HL-60/S4 treated with phorbol 12-myristate 13-acetate at 8.2 ng/mL for 4 days and 3 days (cell line): ENCODE measurements around the gene TJP2.

Experiments used
- in situ Hi-C: fragments of 300-500 bp; cut with MboI; formaldehyde crosslinking; loops from 2 replicates; pipeline ENCODE4 v1.15.0; 2022; ENCODE audit warnings: low sequenced_read_pairs

TJP2 gene

GRCh38 chr9:69190086-69190862 lies 16.2 kb downstream of the TJP2 start:
- in situ Hi-C loops: loop anchor here (10.0 kb wide), 1 partner anchor 135 kb away; no protein-coding TSS in a partner anchor

- in situ Hi-C loops: loop anchor here (10.0 kb wide), 1 partner anchor 136 kb away; no protein-coding TSS in a partner anchor
These were observed 16.7 kb downstream of the TJP2 start for GRCh38 chr9:69190863-69191181.

DNA sequence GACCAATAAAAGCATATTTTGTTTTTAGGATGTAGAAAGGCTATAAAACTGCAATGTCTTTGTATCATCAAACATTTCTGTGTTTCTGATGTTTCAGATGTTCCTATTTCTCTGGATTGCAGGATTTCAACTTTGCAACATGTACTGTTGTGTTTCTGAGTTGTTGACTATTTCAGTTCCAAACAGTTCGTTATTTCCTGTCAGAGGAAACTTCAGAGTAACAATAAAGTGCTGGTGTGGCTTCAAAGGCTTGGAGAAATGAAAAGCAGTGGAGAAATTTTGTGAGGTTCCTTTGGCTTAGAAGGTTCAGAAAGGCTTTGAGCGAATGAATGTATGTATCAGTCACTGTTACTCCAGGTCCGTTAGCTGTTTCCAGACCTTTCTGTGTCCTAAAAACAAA lies 17.2 kb downstream of the TJP2 start:
- in situ Hi-C loops: loop anchor here (10.0 kb wide), 1 partner anchor 136 kb away; no protein-coding TSS in a partner anchor

DNA sequence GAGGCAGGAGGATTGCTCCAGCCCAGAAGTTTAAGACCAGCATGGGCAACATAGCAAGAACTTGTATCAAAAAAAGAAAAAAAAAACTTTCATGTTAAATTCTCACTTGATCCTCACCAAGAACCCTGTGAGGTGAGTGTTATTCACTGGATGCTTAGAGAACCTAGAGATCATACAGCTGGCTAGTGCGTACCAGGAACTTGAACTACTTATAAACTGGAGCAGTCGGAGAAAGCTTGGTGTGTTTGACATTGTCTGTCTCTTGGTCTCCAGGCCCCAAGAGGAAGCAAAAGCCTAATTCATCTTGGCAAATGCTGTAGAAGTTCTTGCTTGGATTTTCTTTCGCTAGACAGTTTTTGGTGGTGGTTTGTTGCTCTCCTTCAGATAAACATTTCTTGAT lies 18.1 kb downstream of the TJP2 start:
- in situ Hi-C loops: loop anchor here (10.0 kb wide), 1 partner anchor 137 kb away; no protein-coding TSS in a partner anchor

DNA sequence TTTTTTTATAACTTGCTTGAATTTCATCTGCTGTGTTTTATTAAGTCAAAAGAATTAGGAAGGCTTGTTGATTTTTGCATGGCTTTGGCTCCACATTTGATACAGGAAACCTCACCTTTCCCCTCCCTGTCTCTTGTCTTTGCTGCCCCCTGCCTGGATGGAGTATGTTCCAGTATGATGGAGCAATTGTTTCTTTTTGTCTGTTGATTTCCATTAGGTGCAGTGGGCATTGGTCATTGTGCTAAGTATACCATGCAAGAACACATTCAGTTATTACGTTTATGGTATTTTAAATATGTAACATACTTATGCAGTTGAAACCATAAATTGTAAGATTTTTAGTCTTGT lies 19.6 kb downstream of the TJP2 start:
- in situ Hi-C loops: loop anchor here (10.0 kb wide), 1 partner anchor 139 kb away; no protein-coding TSS in a partner anchor

DNA sequence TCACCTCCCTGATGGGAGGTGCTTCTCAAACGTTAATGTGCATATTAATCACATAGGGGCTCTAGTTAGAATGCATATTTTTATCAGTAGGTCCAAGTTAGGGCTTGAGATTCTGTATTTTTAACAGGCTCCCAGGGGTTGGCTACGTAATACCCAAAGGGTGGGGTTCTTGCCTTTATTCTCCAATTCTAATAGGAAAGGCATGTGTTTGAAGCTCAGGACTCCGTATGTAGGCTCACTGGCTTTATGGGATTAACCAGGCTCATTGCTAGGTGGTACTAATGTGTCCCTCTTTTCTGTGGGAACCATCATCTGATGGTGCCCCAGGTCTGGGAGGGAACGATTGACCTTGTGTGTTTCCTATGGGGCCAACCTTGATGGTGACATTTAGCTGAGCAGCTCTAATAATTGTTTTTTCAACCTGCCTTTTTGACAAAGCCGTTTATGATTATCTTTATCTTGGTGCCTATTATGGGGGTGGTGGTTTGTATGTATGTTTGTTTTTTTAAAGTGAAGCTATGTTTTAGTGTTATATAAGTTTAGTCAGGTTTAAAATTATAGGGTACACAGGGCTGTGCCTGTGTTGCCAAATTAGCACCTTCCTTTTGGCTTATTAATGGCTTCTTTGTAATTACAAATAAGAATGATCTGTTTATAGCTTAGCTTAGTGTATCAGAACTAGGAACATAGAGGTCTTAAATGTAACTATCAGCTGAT lies 20.8 kb downstream of the TJP2 start:
- in situ Hi-C loops: loop anchor here (10.0 kb wide), 1 partner anchor 140 kb away; no protein-coding TSS in a partner anchor

GRCh38 chr9:69195668-69196067 lies 21.6 kb downstream of the TJP2 start:
- in situ Hi-C loops: loop anchor here (10.0 kb wide), 1 partner anchor 141 kb away; no protein-coding TSS in a partner anchor

DNA sequence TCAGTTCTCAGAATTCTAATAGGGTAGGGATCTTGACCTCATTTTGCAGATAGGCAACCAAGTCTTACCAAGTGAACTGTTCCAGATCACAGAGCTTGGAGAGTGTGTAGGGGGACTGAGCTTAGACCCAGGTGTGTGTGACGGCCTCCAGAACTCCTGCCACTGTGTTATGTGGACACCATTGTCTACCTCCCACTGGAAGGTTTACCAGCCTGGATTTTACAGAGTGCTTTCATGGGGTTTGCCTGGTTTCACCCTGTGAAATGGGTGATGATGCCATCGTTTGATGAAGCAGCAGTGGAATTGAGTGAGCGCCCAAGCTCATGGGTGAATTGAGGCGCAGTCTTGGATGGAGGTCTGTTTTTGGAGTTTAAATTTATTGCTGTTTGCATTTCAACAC lies 23.6 kb downstream of the TJP2 start:
- in situ Hi-C loops: loop anchor here (10.0 kb wide), 1 partner anchor 143 kb away; no protein-coding TSS in a partner anchor

- in situ Hi-C loops: loop anchor here (10.0 kb wide), 1 partner anchor 144 kb away; no protein-coding TSS in a partner anchor
These were observed 24.6 kb downstream of the TJP2 start for GRCh38 chr9:69198521-69199220.

GRCh38 chr9:69199769-69200470 lies 25.8 kb downstream of the TJP2 start:
- in situ Hi-C loops: loop anchor here (10.0 kb wide), 1 partner anchor 145 kb away; no protein-coding TSS in a partner anchor

- in situ Hi-C loops: no loop called here
These were observed 28.5 kb downstream of the TJP2 start for GRCh38 chr9:69202556-69202955.

DNA sequence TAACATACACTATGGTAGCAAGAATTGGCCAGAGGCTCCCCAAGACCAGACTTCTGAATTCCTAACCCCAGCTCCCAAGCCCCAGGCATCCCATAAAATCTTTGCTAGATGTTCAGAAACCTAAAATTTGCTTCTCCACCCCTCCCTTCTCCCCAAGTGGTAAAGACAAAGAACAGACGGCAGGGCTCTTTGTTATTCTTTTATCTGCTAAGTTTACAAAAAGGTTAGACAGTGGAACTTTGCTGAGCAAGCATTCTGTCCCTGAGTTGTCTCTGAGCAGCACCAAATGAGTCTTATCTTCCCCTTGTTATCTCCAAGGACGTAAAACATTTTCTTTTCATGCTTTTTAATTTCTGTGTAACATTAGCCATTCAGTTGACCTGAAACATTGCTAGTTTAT lies 30.2 kb downstream of the TJP2 start:
- in situ Hi-C loops: no loop called here

GRCh38 chr9:69204849-69205248 lies 30.8 kb downstream of the TJP2 start:
- in situ Hi-C loops: no loop called here

- in situ Hi-C loops: no loop called here
These were observed 32.0 kb downstream of the TJP2 start for GRCh38 chr9:69206047-69206446.

DNA sequence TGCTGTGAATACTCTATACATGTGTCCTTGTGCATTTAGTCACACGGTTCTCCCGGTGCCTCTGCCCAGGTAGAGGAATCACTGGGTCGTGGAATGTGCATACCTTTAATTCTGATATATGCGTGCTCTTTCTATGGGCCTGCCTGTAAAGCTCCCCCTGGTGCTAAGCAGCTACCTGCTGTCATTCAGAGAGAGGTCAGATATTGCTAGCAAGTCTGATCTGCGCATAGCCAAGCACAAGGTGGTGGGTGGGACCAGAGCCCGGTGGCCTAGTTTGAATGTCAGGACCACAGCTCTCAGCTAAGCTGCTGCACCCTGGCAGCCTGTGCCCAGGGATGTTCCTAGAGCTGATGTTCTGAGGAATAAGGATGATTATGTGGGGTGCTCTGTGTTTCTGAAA lies 33.4 kb downstream of the TJP2 start:
- in situ Hi-C loops: no loop called here

DNA sequence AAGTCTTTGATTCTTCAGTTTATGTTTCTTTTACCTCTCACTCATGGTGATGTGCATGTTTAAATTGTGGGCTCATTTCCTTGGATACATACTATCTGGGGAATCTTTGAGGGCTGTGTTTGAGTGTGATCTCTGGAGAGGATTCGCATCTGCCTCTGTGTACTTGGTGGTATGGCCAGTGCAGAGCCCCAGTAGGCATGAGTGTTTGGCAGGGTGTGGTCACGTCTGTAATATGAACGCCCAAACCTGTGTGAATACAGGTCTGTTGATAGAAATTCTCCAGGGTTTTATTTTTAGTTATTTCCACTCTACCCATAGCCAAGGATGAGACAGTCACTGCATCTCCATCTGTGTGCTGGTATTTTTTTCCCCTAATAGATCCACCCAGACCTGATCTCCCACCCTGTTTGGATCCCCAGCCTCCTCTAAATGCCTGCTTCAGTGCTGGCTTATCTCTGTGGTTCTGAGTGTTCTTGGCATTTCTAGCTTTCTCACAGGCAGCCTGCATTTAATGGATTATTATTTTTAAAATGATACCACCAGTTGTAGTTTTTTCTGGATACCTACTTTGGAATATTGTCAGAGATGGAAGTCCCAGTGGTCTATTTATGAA lies 37.5 kb downstream of the TJP2 start:
- in situ Hi-C loops: no loop called here

- in situ Hi-C loops: no loop called here
These were observed 39.6 kb downstream of the TJP2 start for GRCh38 chr9:69213647-69214046.

DNA sequence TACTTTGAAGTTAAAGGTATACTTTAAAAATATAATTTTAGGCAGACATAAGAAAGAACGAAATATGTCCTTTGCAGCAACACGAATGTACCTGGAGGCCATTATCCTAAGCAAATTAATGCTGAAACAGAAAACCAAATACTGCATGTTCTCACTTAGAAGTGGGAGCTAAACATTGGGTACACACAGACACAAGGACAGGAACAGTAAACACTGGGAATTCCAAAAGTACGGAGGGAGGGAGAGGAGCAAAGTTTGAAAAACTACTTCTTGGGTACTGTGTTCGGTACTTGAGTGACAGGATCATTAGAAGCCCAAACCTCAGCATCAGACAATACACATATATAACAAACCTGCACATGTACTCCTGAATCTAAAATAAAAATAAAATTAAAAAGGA lies 40.9 kb downstream of the TJP2 start:
- in situ Hi-C loops: no loop called here

DNA sequence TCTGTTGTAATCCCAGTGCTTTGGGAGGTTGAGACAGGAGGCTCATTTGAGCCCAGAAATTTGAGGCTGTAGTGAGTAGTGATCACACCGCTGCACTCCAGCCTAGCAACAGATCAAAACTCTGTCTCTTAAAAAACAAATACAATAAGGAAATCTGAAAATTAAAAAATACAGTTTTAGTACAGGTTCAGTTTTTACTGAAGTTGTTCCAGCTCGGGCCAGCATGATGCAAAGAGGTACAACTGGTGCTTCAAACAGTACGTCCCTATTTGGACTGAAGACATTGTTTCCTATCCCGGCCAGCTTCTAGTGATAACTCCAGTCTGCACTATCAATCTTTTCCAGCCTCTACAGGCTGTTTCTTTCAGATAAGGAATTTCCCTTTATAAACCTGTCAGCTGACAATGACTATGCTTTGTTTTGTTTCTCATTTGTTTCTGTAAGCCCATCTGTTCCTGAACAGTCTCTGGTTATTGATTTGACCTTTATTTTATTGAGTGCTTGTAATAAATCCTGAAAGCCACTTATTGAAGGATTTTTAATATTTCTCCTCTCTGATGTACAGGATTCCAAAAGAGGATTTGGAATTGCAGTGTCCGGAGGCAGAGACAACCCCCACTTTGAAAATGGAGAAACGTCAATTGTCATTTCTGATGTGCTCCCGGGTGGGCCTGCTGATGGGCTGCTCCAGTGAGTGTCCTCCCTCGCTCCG lies 41.9 kb downstream of the TJP2 start:
- in situ Hi-C loops: no loop called here

DNA sequence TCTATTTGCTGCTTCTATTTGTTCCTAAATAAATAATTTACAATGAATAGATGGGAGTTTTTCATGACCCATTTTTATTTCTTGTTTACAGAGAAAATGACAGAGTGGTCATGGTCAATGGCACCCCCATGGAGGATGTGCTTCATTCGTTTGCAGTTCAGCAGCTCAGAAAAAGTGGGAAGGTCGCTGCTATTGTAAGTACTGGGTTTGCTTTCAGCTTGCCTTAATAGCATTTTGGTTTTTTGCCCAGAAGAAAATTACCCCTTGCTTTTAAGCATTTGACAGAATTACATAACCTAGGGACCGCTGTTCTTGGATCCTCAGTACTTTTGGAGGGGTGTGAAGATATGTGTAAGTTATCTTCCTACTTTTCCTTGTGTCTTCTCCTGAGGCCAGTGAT lies 44.1 kb downstream of the TJP2 start:
- in situ Hi-C loops: no loop called here
